Measurements from ENCODE around the gene MAP4K4. TPM values are rescaled to one million over a fixed set of nuclear protein-coding genes. Genes with fewer than 3 reads are reported as not detected.

The MAP4K4 gene
- total and polyA plus RNA-seq, 4 donors, result 19.7 to 91.7 (median 54.0) TPM

GRCh38 chr2:101672047-101672446 is 25.5 kb upstream of the MAP4K4 start:
- peaks cover 0 to 7% (median 0%) of the 10 kb centered on the region in 4 donors for H3K9me3 ChIP-seq (ENCODE audit: control insufficient read depth in 4 of 4, insufficient read depth in 3 of 4, low read length in 3 of 4)
- TF ChIP-seq, protein P1, sequence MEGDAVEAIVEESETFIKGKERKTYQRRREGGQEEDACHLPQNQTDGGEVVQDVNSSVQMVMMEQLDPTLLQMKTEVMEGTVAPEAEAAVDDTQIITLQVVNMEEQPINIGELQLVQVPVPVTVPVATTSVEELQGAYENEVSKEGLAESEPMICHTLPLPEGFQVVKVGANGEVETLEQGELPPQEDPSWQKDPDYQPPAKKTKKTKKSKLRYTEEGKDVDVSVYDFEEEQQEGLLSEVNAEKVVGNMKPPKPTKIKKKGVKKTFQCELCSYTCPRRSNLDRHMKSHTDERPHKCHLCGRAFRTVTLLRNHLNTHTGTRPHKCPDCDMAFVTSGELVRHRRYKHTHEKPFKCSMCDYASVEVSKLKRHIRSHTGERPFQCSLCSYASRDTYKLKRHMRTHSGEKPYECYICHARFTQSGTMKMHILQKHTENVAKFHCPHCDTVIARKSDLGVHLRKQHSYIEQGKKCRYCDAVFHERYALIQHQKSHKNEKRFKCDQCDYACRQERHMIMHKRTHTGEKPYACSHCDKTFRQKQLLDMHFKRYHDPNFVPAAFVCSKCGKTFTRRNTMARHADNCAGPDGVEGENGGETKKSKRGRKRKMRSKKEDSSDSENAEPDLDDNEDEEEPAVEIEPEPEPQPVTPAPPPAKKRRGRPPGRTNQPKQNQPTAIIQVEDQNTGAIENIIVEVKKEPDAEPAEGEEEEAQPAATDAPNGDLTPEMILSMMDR (IDR thresholded peaks at IDR 0.05; ENCODE audit: control extremely low read depth, extremely low read depth), result no peak
- no peaks in the 10 kb centered on the region for H3K36me3 ChIP-seq (ENCODE audit: control insufficient read depth in 4 of 4, insufficient read depth in 4 of 4, low read length in 4 of 4)
- 59 to 78% methylated on average over 2 of the region's 2 CpGs for WGBS, 2 donors
- H3K4me1 ChIP-seq (ENCODE audit: control insufficient read depth in 5 of 5, insufficient read depth in 5 of 5, low read length in 5 of 5), result no peaks in the 10 kb centered on the region
- H3K9ac ChIP-seq (ENCODE audit: insufficient read depth in 1 of 2, low read length in 2 of 2), result no peak overlapping the region
- H3K27me3 ChIP-seq (ENCODE audit: control insufficient read depth in 3 of 3, insufficient read depth in 3 of 3, low read length in 2 of 3), result no peaks in the 10 kb centered on the region
- DNase-seq (no peak), ATAC-seq (ENCODE audit: insufficient read depth, low FRiP score) (no peak)
- no peak overlapping the region for H3K4me3 ChIP-seq
- H3K27ac ChIP-seq (ENCODE audit: low read depth in 1 of 2, low read length in 1 of 2), result no peak overlapping the region

- ATAC-seq (ENCODE audit: insufficient read depth, low FRiP score) (no peak), DNase-seq (no peak)
- TF ChIP-seq, protein P1 (IDR thresholded peaks at IDR 0.05; ENCODE audit: control extremely low read depth, extremely low read depth), result no peak
- Histone ChIP-seq H3K9me3 (ENCODE audit: control insufficient read depth in 4 of 4, insufficient read depth in 3 of 4, low read length in 3 of 4) (peaks cover 0 to 7% (median 0%) of the 10 kb centered on the region in 4 donors), H3K4me3 (no peak overlapping the region), H3K27me3 (ENCODE audit: control insufficient read depth in 3 of 3, insufficient read depth in 3 of 3, low read length in 2 of 3) (no peaks in the 10 kb centered on the region), H3K4me1 (ENCODE audit: control insufficient read depth in 5 of 5, insufficient read depth in 5 of 5, low read length in 5 of 5) (no peaks in the 10 kb centered on the region), H3K36me3 (ENCODE audit: control insufficient read depth in 4 of 4, insufficient read depth in 4 of 4, low read length in 4 of 4) (no peaks in the 10 kb centered on the region), H3K27ac (ENCODE audit: low read depth in 1 of 2, low read length in 1 of 2) (no peak overlapping the region), H3K9ac (ENCODE audit: insufficient read depth in 1 of 2, low read length in 2 of 2) (no peak overlapping the region)
- 98 to 99% methylated on average over 5 of the region's 5 CpGs for WGBS, 2 donors
These were observed 23.6 kb upstream of the MAP4K4 start for GRCh38 chr2:101673920-101674319.

DNA sequence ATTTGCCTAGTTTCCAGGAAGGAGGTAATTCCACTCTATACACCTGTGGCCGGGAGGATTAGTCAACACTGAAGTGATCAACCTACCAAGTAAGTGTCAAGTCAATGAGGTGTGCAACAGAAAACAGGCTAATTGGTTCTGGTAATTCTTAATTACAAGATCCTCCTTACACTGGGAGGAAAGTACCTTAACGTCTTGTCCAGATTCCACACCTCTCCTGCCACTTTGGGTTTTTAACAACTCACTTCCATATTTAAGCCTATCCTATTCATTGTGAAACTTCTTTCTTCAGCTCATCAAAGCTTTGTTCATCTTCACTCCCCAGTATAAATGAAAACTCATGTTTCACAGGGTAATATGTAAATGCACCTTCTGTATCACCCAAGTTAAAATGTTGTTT is 22.0 kb upstream of the MAP4K4 start:
- H3K9ac ChIP-seq (ENCODE audit: insufficient read depth in 1 of 2, low read length in 2 of 2), result no peak overlapping the region
- no peak for ATAC-seq (ENCODE audit: insufficient read depth, low FRiP score)
- no peak for DNase-seq
- H3K27ac ChIP-seq (ENCODE audit: low read depth in 1 of 2, low read length in 1 of 2), result no peak overlapping the region
- no peaks in the 10 kb centered on the region for H3K36me3 ChIP-seq (ENCODE audit: control insufficient read depth in 4 of 4, insufficient read depth in 4 of 4, low read length in 4 of 4)
- no peaks in the 10 kb centered on the region for H3K27me3 ChIP-seq (ENCODE audit: control insufficient read depth in 3 of 3, insufficient read depth in 3 of 3, low read length in 2 of 3)
- 77 to 92% methylated on average over 2 of the region's 2 CpGs for WGBS, 2 donors
- TF ChIP-seq, protein P1 (IDR thresholded peaks at IDR 0.05; ENCODE audit: control extremely low read depth, extremely low read depth), result no peak
- H3K4me3 ChIP-seq, result no peak overlapping the region
- H3K9me3 ChIP-seq (ENCODE audit: control insufficient read depth in 4 of 4, insufficient read depth in 3 of 4, low read length in 3 of 4), result peaks cover 0 to 7% (median 0%) of the 10 kb centered on the region in 4 donors
- H3K4me1 ChIP-seq (ENCODE audit: control insufficient read depth in 5 of 5, insufficient read depth in 5 of 5, low read length in 5 of 5), result peaks cover 0 to 6% (median 0%) of the 10 kb centered on the region in 5 donors

GRCh38 chr2:101676674-101677073 is 20.8 kb upstream of the MAP4K4 start:
- no peak for DNase-seq
- TF ChIP-seq, protein P1 (IDR thresholded peaks at IDR 0.05; ENCODE audit: control extremely low read depth, extremely low read depth), result no peak
- no peak overlapping the region for H3K4me3 ChIP-seq
- no peak overlapping the region for H3K9ac ChIP-seq (ENCODE audit: insufficient read depth in 1 of 2, low read length in 2 of 2)
- no peaks in the 10 kb centered on the region for H3K27me3 ChIP-seq (ENCODE audit: control insufficient read depth in 3 of 3, insufficient read depth in 3 of 3, low read length in 2 of 3)
- H3K27ac ChIP-seq (ENCODE audit: low read depth in 1 of 2, low read length in 1 of 2), result no peak overlapping the region
- no peaks in the 10 kb centered on the region for H3K36me3 ChIP-seq (ENCODE audit: control insufficient read depth in 4 of 4, insufficient read depth in 4 of 4, low read length in 4 of 4)
- H3K9me3 ChIP-seq (ENCODE audit: control insufficient read depth in 4 of 4, insufficient read depth in 3 of 4, low read length in 3 of 4), result peaks cover 0 to 7% (median 0%) of the 10 kb centered on the region in 4 donors
- 97 to 98% methylated on average over 2 of the region's 2 CpGs for WGBS, 2 donors
- no peak for ATAC-seq (ENCODE audit: insufficient read depth, low FRiP score)
- H3K4me1 ChIP-seq (ENCODE audit: control insufficient read depth in 5 of 5, insufficient read depth in 5 of 5, low read length in 5 of 5), result peaks cover 0 to 6% (median 0%) of the 10 kb centered on the region in 5 donors

Measured in lung (tissue), 12 donors.